Activated CD4-positive, alpha-beta T cell treated with anti-CD3 and anti-CD28 coated beads for 36 hours (primary cell): ENCODE results near the gene CDH12. TPM values are rescaled to one million over a fixed set of nuclear protein-coding genes. Genes with fewer than 3 reads are reported as not detected.

Experiments used
- ATAC-seq: fragments of 200-7000 bp; cut with Tn5 transposase; one replicate; pipeline ENCODE4 v1.10.0; 2021; ENCODE audit warnings: mild to moderate bottlenecking, moderate library complexity
- CTCF ChIA-PET: fragments of 350-600 bp; sonication (Branson Sonifier 250); formaldehyde crosslinking; loops from one replicate; lab custom pipeline; 2021; ENCODE audit warnings: antibody characterized with exemption; lab: Charles Lee
- POLR2A ChIA-PET: fragments of 350-600 bp; sonication (Branson Sonifier 250); formaldehyde crosslinking; loops from one replicate; lab custom pipeline; 2021; ENCODE audit warnings: antibody characterized with exemption, inconsistent platforms; lab: Charles Lee
- DNase-seq: peaks from one replicate; pipeline ENCODE4 v3.0.0-alpha.2; 2020
- H3K27ac Mint-ChIP-seq: one replicate; pipeline ENCODE4 v1.8.0; 2021; ENCODE audit warnings: mixed read lengths
- H3K27me3 Mint-ChIP-seq: one replicate; pipeline ENCODE4 v1.8.0; 2021; ENCODE audit warnings: mixed read lengths
- H3K36me3 Mint-ChIP-seq: one replicate; pipeline ENCODE4 v1.8.0; 2021; ENCODE audit warnings: low read depth, mixed read lengths
- H3K4me1 Mint-ChIP-seq: one replicate; pipeline ENCODE4 v1.8.0; 2021; ENCODE audit warnings: mixed read lengths
- H3K4me3 Mint-ChIP-seq: one replicate; pipeline ENCODE4 v1.8.0; 2021; ENCODE audit warnings: mild to moderate bottlenecking, moderate library complexity, mixed read lengths
- H3K9me3 Mint-ChIP-seq: one replicate; pipeline ENCODE4 v1.8.0; 2021; ENCODE audit warnings: low read depth, mixed read lengths
- intact Hi-C, 2 experiments: fragments of 100-400 bp; cut with DNase I in 1 of 2; cut with micrococcal nuclease in 1 of 2; formaldehyde crosslinking; loops; one replicate each; pipeline versions ENCODE4 v1.14.2 to v1.15.1; 2022 to 2024; cut with DNase I, micrococcal nuclease
- total RNA-seq, 2 experiments: library from RNA; stranded (reverse); gene quantifications; one replicate each; pipeline ENCODE4 v1.2.3, GENCODE V29; 2021

Gene CDH12
- total RNA-seq, 2 experiments from 2014 or later = not detected

DNA sequence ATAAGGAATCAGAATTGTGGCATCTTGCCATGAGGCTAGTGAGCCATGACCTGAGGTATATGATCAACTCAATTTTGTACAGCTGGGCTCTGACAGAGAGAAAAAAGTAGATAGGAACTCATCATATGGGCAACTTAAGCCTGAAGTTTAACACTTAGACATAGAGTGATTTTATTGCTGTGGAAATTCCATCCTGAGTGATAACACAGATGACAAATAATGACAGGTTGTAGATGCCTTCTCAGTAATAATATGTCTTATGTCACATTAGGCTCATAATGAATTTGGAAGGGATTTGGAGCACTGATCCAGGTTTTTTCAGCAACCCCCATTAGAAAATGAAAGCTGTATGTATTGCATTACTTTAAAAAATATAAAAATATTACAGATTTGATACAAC, 744.6 kb downstream of the CDH12 start:
- H3K9me3 Mint-ChIP-seq = peaks cover 11% of the 10 kb centered on the region
- intact Hi-C loops = no loop called here
- no peaks in the 10 kb centered on the region for H3K36me3 Mint-ChIP-seq
- no peaks in the 10 kb centered on the region for H3K4me1 Mint-ChIP-seq
- CTCF ChIA-PET = no interaction called here
- no peak overlapping the region for H3K4me3 Mint-ChIP-seq
- H3K27ac Mint-ChIP-seq = no peak overlapping the region
- ATAC-seq (no peak), DNase-seq (no peak)
- H3K27me3 Mint-ChIP-seq = no peaks in the 10 kb centered on the region
- POLR2A ChIA-PET = no interaction called here

DNA sequence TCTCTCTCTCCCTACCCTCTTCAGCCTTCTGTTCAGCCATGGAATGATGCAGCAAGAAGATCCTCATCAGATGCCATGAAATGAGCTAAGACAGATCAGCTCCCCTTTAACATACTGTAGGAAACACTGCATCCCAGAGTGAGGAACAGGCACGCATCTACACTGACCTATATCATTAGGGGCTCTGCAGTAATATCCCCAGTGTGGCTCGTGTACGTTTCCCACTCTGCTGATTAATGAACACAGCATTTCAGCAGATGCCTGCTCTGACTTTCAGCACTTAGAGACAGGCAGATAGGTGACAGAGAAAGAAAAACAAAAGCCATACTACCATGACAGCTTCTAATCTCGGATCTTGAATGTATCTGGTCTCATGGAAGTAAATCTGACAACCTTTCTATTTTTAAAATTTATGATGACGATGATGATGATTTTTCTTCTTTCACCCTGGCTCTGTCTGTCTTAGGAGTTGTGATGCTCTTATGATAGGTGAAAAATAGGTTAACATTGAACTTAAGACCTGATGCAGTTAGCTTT, 750.3 kb downstream of the CDH12 start:
- Mint-ChIP-seq H3K27ac (no peak overlapping the region), H3K4me1 (no peaks in the 10 kb centered on the region), H3K9me3 (no peaks in the 10 kb centered on the region), H3K4me3 (no peak overlapping the region), H3K27me3 (no peaks in the 10 kb centered on the region), H3K36me3 (no peaks in the 10 kb centered on the region)
- CTCF ChIA-PET = interaction anchor here (0.6 kb wide), 1 partner anchor 1569 kb away, joined by 3 read pairs; no protein-coding TSS in a partner anchor
- DNase-seq (no peak), ATAC-seq (no peak)
- POLR2A ChIA-PET = no interaction called here
- intact Hi-C loops = no loop called here

DNA sequence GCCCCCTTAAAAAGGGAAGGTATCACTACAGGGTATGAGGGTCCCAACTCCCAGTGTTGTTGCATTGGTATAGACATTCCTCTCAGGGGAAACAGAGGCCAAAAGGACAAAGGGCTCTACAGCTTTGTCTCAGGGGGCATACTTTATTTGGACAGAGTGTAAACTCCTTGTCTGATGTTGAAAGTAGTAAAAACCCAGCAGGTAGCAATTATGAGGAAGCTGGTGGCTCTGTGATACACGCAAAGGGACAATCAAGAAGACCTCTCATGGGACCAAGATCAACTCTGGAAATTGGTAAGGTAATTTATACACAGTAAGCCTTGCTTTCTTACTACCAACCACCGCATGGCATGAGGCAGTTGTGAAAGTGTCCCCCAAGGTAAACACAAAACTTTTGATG, 764.6 kb downstream of the CDH12 start:
- no peaks in the 10 kb centered on the region for H3K27me3 Mint-ChIP-seq
- H3K27ac Mint-ChIP-seq = no peak overlapping the region
- no peaks in the 10 kb centered on the region for H3K36me3 Mint-ChIP-seq
- peaks cover 7% of the 10 kb centered on the region for H3K9me3 Mint-ChIP-seq
- ChIA-PET CTCF (no interaction called here), POLR2A (no interaction called here)
- intact Hi-C loops = no loop called here
- no peak for ATAC-seq
- DNase-seq = no peak
- no peak overlapping the region for H3K4me3 Mint-ChIP-seq
- no peaks in the 10 kb centered on the region for H3K4me1 Mint-ChIP-seq

DNA sequence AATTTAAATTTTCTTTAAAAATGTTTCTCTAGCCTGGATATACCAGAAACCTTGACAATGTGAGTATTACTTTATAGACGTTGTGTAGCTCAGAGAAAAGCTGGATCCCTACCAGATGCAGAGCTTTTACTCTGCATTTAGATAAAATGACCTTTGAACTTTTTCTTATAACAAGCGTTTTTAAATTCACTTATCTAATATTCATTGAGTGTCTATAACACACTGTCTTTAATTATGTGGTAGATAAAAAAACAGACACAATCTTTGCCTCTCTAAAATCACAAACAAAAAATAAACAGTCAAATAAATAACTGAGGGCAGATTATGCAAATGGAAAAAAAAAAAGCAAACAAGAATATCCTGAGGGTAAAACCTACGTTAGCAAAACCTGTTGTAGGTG, 773.6 kb downstream of the CDH12 start:
- Mint-ChIP-seq H3K27ac (no peak overlapping the region), H3K4me3 (no peak overlapping the region), H3K27me3 (no peaks in the 10 kb centered on the region), H3K4me1 (no peaks in the 10 kb centered on the region), H3K9me3 (no peaks in the 10 kb centered on the region), H3K36me3 (no peaks in the 10 kb centered on the region)
- intact Hi-C loops = no loop called here
- ChIA-PET POLR2A (no interaction called here), CTCF (no interaction called here)
- no peak for ATAC-seq
- DNase-seq = no peak

DNA sequence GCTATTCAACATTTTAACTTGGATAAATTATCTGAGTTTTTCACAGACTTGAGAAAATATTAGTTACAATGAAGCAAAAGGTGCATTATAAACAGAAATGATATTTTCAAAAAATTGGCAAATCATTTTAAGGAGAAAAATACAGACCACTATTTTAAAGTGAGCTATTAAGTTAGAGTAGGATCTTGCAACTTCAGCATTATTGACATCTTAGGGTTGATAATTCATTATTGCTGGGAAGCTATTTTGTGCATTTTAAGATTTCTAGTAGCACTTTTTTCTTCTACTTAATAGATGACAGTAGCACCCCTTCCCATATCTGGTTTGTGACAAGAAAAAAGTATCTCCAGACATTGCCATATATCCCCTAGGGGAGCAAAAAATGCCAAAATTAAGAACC, 774.1 kb downstream of the CDH12 start:
- ChIA-PET CTCF (no interaction called here), POLR2A (no interaction called here)
- intact Hi-C loops = no loop called here
- H3K4me3 Mint-ChIP-seq = no peak overlapping the region
- H3K27ac Mint-ChIP-seq = no peak overlapping the region
- no peaks in the 10 kb centered on the region for H3K9me3 Mint-ChIP-seq
- H3K27me3 Mint-ChIP-seq = no peaks in the 10 kb centered on the region
- no peaks in the 10 kb centered on the region for H3K4me1 Mint-ChIP-seq
- DNase-seq = no peak
- no peak for ATAC-seq
- no peaks in the 10 kb centered on the region for H3K36me3 Mint-ChIP-seq

DNA sequence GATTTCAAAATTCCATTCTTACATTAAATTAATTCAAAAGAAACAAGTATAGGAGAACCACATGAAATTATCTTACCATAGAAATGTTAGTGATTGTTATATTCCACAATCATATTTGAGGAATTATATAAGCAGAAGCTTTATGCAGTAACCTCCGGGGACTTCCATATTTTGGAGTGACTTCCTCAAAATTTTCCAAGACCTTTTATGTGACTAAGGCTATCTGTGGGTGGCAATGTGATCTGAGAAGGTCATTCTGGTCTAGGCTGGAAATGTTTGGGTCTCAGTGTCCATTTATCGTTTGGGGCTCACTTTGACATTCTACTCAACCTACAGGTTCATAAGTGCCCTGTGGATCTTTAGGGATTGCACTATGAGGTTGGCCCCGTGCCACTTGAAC, 776.6 kb downstream of the CDH12 start:
- no peak overlapping the region for H3K27ac Mint-ChIP-seq

DNA sequence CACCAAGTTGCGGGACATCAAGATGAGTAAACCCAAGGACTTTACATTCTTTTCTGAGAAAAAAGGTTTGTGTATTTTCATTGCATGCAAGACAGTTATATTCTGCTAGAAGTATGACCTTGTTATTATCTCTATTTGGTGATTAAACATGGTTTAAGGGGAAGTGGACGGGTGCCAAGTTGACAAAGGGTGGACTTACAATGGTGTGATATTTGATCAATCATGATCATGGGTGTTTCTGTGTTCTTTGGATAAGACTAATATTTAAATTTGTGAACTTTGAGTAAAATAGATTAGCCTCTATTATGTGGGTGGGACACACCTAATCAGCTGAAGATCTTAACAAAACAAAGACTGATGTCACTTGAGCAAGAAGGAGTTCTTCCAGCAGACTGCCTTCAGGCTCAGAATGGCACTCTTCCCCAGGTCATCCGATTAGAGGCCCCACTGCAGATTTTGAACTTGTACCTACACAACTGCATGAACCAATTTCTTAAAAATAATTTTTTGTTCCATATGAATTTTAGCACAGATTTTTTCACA, 782.9 kb downstream of the CDH12 start:
- H3K36me3 Mint-ChIP-seq = no peaks in the 10 kb centered on the region
- ChIA-PET CTCF (no interaction called here), POLR2A (no interaction called here)
- intact Hi-C loops = no loop called here
- peaks cover 3% of the 10 kb centered on the region for H3K9me3 Mint-ChIP-seq
- ATAC-seq (no peak), DNase-seq (no peak)
- H3K4me1 Mint-ChIP-seq = no peaks in the 10 kb centered on the region
- H3K4me3 Mint-ChIP-seq = no peak overlapping the region
- H3K27me3 Mint-ChIP-seq = no peaks in the 10 kb centered on the region
- no peak overlapping the region for H3K27ac Mint-ChIP-seq

More for the DNA sequence above, 776.6 kb downstream of the CDH12 start:
- Mint-ChIP-seq H3K36me3 (no peaks in the 10 kb centered on the region), H3K4me1 (no peaks in the 10 kb centered on the region), H3K4me3 (no peak overlapping the region), H3K9me3 (peaks cover 3% of the 10 kb centered on the region), H3K27me3 (no peaks in the 10 kb centered on the region)
- DNase-seq (no peak), ATAC-seq (no peak)
- CTCF ChIA-PET = no interaction called here
- POLR2A ChIA-PET = no interaction called here
- intact Hi-C loops = no loop called here

DNA sequence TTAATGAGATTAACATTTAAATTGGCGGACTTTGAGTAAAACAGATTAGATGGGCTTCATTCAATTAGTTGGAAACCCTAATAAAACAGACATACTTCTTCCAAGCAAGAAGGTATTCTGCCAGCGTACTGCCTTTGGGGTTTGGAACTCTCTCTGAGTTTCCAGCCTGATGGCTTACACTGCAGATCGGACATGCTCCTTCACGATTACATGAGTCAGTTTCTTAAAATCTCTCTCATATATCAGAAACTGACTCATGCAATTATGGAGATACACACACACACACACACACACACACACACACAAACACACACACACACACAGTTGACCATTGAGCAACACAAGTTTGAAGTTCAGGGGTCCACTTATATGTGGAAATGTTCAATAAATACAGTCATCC, 789.4 kb downstream of the CDH12 start:
- no peak overlapping the region for H3K4me3 Mint-ChIP-seq
- H3K4me1 Mint-ChIP-seq = no peaks in the 10 kb centered on the region
- no peak overlapping the region for H3K27ac Mint-ChIP-seq
- peaks cover 6% of the 10 kb centered on the region for H3K9me3 Mint-ChIP-seq
- POLR2A ChIA-PET = no interaction called here
- ATAC-seq = no peak
- intact Hi-C loops = no loop called here
- DNase-seq = no peak
- H3K36me3 Mint-ChIP-seq = no peaks in the 10 kb centered on the region
- CTCF ChIA-PET = no interaction called here
- H3K27me3 Mint-ChIP-seq = no peaks in the 10 kb centered on the region

DNA sequence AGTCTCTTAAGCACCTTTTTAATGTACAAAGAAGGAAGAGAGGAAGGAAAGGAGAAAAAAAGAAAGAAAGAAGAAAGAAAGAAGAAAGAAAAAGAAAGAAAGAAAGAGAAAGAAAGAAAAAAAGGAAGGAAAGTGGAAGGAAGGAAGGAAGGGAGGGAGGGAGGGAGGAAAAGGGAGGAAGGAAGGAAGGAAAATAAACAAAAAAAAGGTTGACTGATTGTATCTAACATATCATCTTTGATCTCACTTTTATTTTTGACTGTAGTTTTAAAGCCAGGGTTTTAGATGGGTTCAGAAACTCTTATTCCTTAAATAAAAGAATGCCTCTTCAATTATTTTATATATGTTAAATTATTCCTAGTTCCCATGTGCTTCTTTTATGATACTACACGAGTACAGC, 794.5 kb downstream of the CDH12 start:
- intact Hi-C loops = no loop called here
- Mint-ChIP-seq H3K27me3 (no peaks in the 10 kb centered on the region), H3K4me1 (no peaks in the 10 kb centered on the region), H3K4me3 (no peak overlapping the region), H3K36me3 (no peaks in the 10 kb centered on the region), H3K9me3 (peaks cover 7% of the 10 kb centered on the region), H3K27ac (no peak overlapping the region)
- ChIA-PET CTCF (no interaction called here), POLR2A (no interaction called here)
- ATAC-seq (no peak), DNase-seq (no peak)

DNA sequence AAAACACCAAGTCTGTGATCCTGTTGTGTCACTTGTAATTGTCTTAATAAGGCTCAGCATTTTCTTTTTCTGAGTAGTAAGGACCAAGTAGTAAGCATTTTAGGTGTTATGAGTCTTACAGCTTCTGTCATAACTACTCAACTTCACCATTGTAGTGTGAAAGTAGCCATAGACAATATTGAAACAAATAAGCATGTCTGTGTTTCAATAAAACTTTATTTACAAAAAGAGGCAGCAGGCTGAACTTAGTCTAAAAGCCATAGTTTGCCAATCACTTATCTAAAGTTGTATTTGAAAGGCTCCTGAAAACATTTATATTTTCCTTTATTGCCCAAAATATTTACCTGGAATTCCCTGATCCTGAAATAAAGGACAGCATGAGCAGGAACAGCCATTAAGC, 796.1 kb downstream of the CDH12 start:
- DNase-seq = no peak
- Mint-ChIP-seq H3K36me3 (no peaks in the 10 kb centered on the region), H3K9me3 (peaks cover 7% of the 10 kb centered on the region), H3K27ac (no peak overlapping the region), H3K4me3 (no peak overlapping the region), H3K4me1 (no peaks in the 10 kb centered on the region), H3K27me3 (no peaks in the 10 kb centered on the region)
- no peak for ATAC-seq
- POLR2A ChIA-PET = no interaction called here
- intact Hi-C loops = no loop called here
- CTCF ChIA-PET = no interaction called here

DNA sequence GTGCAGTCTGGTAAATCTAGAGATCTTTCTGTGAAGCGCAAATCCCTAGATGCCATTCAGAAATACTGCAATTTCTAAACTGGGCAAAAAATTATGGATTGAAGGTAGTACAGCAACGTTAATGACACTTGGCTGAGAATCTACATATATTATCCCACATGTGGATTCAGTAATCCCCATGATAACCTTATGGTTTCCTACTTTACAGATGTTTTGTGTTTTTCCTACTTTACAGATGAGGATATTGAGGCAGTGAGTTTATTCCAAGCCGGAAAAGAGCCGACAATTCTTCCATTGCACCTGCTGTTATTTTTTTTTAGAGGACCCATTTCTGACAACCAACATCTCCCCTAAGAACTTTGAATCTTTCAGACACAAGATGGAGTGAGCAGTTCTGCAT, 796.5 kb downstream of the CDH12 start:
- Mint-ChIP-seq H3K27me3 (no peaks in the 10 kb centered on the region), H3K36me3 (no peaks in the 10 kb centered on the region), H3K27ac (no peak overlapping the region), H3K4me1 (no peaks in the 10 kb centered on the region), H3K4me3 (no peak overlapping the region), H3K9me3 (peaks cover 5% of the 10 kb centered on the region)
- ChIA-PET CTCF (no interaction called here), POLR2A (no interaction called here)
- ATAC-seq (no peak), DNase-seq (no peak)
- intact Hi-C loops = no loop called here

DNA sequence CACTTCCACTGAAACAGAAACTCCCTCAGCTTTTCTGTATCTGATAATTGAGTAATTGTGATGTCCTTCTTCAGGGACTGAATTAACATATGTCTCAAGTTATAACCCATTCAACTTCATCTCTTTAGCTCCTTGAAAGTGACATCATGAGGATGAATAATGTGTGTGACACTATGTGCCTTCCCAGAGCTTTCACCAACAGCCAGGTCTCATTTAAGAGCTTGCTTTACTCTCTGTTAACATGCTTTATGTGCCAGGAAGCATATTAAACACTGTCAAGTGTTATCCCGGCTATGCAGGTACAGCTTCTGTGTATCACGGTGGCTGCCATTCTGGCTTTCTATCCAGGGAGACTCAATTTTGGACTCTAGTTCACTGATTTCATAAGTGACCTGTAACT, 799.9 kb downstream of the CDH12 start:
- Mint-ChIP-seq H3K4me1 (no peaks in the 10 kb centered on the region), H3K27me3 (no peaks in the 10 kb centered on the region), H3K4me3 (no peak overlapping the region), H3K27ac (no peak overlapping the region), H3K36me3 (no peaks in the 10 kb centered on the region), H3K9me3 (peaks cover 7% of the 10 kb centered on the region)
- ChIA-PET CTCF (interaction anchor here (0.9 kb wide), 1 partner anchor 30 kb away, joined by 3 read pairs; no protein-coding TSS in a partner anchor), POLR2A (no interaction called here)
- intact Hi-C loops = no loop called here
- DNase-seq (no peak), ATAC-seq (no peak)
